OCI-M2 (cell line): ENCODE data around the gene HNRNPUL1.
"Not testable (repeated sequence)": the region's sequence is repeated elsewhere in the genome, so short reads cannot be mapped to it uniquely, and the experiment has no call there.

Experiments
- DNase-seq: peaks from one replicate; lab custom pipeline; 2025; ENCODE audit not compliant: unreplicated experiment; lab: John Stamatoyannopoulos, UW

Gene HNRNPUL1

GRCh38 chr19:41273076-41273475 is 8.9 kb downstream of the HNRNPUL1 start:
- DNase-seq: no peak

- DNase-seq: no peak
These were observed 10.6 kb downstream of the HNRNPUL1 start for GRCh38 chr19:41274802-41275201.

DNA sequence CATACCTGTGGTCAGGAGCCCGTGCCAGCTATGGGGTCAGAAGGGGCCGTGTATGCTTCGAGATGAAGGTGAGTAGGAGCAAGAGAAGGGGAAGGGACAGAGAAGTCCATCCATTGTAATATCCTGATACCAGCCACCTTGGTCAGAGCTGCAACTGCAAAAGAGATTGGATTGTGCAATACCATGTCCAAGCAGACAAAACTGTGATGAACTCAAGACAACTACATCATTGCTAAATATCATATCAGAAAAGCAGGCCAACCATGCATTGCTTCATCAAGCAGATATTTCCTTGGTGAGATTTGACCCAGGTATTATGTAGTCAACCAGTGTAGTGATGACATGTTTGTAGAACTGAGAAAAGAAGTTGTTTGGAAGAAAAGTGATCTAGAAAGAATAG is 12.1 kb downstream of the HNRNPUL1 start:
- DNase-seq: no peak

DNA sequence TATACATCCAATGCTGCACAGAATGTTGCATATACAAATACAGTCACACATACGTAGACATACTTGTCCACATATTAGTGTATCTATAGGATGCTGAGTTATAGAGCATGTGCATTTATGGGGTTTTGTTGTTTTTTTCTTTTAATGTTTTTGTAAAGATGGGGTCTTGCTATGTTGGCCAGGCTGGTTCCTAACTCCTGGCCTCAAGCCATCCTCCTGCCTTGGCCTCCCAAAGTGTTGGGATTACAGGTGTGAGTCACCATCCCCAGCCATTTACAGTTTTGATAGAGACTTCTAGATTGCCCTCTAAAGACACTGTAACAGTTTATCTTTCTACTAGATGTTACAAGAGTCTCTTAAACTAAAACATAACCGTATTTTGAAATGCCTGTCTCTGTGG is 14.3 kb downstream of the HNRNPUL1 start:
- no peak for DNase-seq

DNA sequence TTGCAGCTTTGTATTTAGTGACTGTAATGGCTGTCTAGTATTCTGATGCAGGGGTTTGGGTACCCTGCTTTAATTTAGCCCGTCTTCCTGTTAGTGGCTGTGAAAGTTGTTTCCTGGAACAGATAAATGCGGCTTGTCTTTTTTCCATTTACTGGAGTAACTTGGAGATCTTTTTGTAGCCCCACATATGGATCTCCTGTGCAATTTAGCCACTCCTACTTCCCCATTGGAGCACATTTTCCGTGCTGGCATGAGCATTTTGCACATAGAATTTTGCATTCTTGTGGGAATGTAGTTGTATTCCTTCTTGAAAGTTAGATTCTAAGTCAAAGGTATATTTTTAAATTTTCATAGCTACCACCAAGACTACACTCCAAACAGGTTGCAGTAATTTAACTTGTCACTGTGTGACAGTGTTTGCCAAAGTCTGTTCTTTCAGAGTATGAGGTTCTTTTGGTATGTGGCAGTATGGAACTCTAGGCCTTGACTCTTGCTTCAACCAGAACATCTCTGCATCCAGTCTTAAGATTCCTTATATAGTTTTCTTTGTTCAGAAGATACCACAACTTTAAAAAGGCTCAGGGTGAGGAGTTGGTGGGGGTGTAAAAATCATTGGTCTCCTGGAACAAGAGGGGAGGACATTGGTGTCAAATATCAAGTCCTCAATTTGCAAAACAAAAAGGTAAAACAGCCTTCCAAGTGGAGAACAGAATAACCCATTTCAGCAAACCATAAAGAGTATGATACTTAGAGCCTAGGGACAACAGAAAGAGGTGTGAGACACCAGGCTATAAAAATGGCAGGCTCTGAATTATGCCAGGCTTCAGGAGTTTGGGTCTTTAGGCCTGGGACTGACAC is 24.7 kb downstream of the HNRNPUL1 start:
- no peak for DNase-seq

DNA sequence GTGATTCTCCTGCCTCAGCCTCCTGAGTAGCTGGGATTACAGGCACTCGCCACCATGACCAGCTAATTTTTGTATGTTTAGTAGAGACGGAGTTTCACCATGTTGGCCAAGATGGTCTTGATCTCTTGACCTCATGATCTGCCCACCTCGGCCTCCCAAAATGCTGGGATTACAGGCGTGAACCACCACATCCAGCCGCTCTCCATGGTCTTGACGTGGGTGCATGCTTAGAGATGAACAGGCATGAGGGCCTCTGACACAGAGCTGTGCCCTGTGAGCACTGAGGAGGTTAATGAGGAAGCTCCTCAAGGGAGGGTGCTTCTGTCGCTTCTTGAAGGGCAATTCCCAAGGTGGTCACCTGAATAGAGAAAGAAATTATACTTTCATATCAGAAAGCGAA is 25.6 kb downstream of the HNRNPUL1 start:
- not testable (repeated sequence) for DNase-seq

- DNase-seq: no peak
These were observed 30.2 kb downstream of the HNRNPUL1 start for GRCh38 chr19:41294393-41294792.

- no peak for DNase-seq
These were observed 31.3 kb downstream of the HNRNPUL1 start for GRCh38 chr19:41295499-41295898.

DNA sequence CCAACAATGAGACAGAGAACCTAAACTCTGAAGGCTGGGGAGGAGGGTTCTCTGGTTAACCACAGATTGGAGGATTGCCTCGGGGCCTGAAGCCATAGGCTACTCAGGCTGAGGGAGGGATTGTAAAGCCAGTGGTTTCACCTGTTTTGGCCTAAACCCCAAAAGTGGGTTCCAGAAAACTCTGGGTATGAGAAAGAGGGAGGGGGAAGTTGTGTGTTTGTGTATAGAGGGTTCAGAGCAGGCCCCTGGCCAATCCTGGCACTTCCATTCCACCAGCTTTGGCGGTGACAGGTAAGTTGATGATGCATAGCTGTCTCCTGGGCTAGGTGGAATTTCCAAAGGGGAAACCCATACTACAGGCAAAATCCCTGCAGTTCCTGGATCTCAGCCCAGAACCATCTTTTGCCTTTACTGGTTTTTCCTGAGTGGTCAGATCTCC is 32.3 kb downstream of the HNRNPUL1 start:
- DNase-seq: no peak

DNA sequence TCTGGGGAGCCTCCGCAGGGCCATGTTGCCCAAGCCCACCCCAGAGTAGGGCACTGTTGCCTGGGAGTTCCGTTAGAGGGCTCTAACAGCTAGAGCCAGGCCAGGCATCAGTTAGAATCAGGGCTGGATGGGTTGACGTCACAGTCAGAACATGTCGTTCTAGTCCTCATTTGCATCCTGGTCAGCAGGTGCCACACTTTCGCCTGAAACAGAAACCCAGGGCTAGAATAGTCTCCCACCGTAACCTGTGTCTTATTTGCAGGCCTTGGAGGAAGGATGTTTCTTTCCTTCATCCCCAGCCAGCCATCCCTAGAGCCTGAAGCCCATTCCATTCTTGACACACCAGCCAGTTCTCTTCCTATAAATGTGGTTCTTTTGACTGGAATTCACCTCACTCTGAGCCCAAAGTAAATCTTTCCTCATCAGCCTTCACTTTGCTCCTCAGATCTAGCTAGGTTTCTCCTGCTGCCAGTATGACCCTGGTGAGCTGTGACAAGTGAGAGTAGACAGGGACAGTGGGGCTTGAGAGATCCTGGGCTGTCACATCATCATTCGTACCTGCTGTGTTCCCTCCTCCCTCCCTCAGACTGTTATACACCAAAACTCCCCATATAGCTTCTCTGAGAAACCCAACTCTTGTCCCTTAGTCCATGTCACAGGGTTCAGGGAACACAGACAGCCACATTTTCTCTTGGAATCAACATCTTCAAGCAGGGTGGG is 33.6 kb downstream of the HNRNPUL1 start:
- DNase-seq: no peak

GRCh38 chr19:41298348-41298964 is 34.3 kb downstream of the HNRNPUL1 start:
- no peak for DNase-seq

GRCh38 chr19:41299046-41299754 is 35.0 kb downstream of the HNRNPUL1 start:
- no peak for DNase-seq

DNA sequence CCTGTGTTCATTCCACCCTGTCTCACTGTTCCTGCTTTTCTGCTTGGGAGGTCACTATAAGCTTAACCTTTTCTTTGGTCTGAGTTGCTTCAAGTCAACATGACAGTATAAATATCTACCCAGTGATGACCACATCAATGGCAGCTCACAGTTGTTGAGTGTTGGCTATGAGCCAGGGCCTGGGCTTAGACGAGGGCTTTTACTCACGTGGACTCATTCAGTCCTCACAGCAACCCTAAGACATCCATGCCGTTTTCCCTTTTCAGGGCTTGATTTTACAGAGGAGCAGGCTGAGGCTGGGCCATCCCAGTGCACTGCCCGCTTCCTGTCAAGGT is 35.5 kb downstream of the HNRNPUL1 start:
- DNase-seq: no peak

- no peak for DNase-seq
These were observed 36.4 kb downstream of the HNRNPUL1 start for GRCh38 chr19:41300555-41300954.

- no peak for DNase-seq
These were observed 38.6 kb downstream of the HNRNPUL1 start for GRCh38 chr19:41302624-41303351.

DNA sequence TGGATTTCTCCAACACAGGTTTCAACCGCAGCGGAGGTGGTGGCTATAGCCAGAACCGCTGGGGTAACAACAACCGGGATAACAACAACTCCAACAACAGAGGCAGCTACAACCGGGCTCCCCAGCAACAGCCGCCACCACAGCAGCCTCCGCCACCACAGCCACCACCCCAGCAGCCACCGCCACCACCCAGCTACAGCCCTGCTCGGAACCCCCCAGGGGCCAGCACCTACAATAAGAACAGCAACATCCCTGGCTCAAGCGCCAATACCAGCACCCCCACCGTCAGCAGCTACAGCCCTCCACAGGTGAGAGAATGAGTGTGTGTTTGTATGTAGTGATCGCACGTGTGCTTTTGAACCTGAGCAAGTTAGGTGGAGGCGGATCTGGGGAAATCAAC is 39.8 kb downstream of the HNRNPUL1 start:
- no peak for DNase-seq

DNA sequence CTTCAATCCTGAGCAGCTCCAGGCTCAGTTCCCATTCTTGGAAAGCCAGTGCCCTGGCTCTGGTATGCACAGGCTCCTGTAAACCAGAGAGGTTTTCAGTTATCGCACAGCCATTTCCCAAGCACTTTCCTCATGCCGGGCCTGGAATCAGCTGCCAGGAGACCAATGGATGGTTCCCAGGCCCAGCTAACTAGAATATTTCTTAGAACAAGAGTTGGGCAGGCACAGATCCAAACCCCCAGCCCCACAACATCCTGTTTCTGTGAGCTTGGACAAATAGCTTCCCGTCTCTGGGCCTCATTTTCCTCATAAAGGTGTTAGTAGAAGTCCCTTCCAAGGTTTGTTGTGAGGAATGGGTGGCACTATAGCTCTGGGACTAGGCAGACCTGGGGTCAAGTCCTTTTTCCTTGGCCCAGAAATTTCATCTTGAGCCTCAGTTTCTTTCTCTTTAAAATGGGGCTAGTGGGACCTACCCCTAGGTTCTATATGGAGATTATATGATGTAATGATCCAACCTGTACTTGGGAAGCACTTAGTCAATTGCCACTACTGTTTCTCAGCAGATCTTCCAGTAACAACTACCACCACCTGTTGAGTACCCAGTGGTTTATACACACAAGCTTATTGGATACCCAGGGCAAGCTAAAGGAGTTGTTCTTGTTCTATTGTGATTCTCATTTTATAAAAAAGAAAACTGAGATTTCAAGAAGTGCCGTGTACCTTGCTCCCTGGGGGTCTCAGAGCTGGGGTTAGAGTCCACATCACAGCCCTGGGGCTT is 40.7 kb downstream of the HNRNPUL1 start:
- no peak for DNase-seq

- DNase-seq: no peak
These were observed 42.0 kb downstream of the HNRNPUL1 start for GRCh38 chr19:41305927-41306793.
